ENCODE measurements around the gene BRD7. TPM values are rescaled to one million over a fixed set of nuclear protein-coding genes. Genes with fewer than 3 reads are reported as not detected.

The BRD7 gene
- total and polyA plus RNA-seq, 2 of the 4 experiments (the other 2 are of a cell fraction) = 24.8 to 29.9 TPM

DNA sequence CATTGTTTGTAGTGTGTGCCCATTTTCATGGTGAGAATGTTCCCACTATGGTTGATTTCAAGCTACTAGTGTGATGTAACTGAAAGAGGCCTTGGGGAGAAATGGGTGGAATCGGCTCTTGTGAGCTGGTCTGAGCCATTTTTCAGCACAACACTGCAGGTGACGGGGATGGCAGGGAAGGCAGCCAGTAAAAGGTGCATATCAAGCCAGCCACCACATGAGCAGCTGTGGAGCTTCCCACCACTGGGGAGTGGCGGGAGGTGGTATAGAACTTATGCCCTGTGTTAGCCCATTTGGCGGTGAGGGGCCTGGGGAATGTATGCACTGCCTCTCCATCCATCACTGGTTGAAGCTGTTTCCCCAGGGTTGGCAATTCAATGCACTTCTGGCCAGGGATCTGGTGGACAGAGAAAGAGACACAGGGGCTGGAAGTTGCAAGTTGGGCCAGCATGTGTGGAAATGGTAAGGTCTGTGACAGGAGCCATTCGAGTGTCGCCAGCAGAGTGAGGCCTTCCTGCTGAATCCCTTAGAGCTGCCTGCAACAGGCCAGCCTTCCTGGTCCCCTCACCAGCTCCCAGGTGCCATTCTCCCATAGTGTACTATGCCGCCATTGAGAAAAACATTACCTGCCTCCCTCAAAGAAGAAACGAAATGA lies 31.7 kb upstream of the BRD7 start:
- Histone ChIP-seq H3K9me3 (ENCODE audit: control insufficient read depth, insufficient read depth, low read length) (no peaks in the 10 kb centered on the region), H3K27me3 (ENCODE audit: control insufficient read depth, insufficient read depth, low read length) (no peaks in the 10 kb centered on the region; the same call in 1 of the 2 replicates), H3K4me1 (ENCODE audit: control insufficient read depth, insufficient read depth, low read length) (no peaks in the 10 kb centered on the region), H3K79me1 (ENCODE audit: low read depth in 1 of 2, low read length in 2 of 2) (no peaks in the 10 kb centered on the region), H2BK5ac (ENCODE audit: low read depth, low read length, poor library complexity, severe bottlenecking) (no peak overlapping the region), H2AK9ac (replicated peaks; ENCODE audit: low read depth, low read length, poor library complexity) (no peak overlapping the region), H2BK120ac (ENCODE audit: low read depth, low read length) (no peak overlapping the region), H4K91ac (ENCODE audit: insufficient read depth, low read depth, low read length) (no peak overlapping the region), H2AFZ (replicated peaks; ENCODE audit: low read length, poor library complexity) (no peak overlapping the region), H3K4ac (ENCODE audit: low read depth, low read length) (no peak overlapping the region), H4K20me1 (ENCODE audit: insufficient read depth, low read length) (no peaks in the 10 kb centered on the region), H3K9me1 (ENCODE audit: insufficient read depth, low read length) (no peaks in the 10 kb centered on the region), H3K14ac (replicated peaks; ENCODE audit: low read depth, low read length) (no peak overlapping the region), H3K36me3 (ENCODE audit: control insufficient read depth, insufficient read depth, low read length) (no peaks in the 10 kb centered on the region), H4K5ac (ENCODE audit: low read depth, low read length) (no peak overlapping the region), H3K4me2 (ENCODE audit: low read depth, low read length) (no peak overlapping the region), H2BK15ac (ENCODE audit: low read depth, low read length) (no peak overlapping the region), H3K4me3 (ENCODE audit: insufficient read depth, low read depth, low read length) (no peak overlapping the region), H3K56ac (ENCODE audit: extremely low read depth, insufficient read depth, low read length) (no peak overlapping the region), H4K8ac (ENCODE audit: low read depth in 2 of 2, low read length in 2 of 2) (no peak overlapping the region), H3K27ac (ENCODE audit: insufficient read depth, low read length) (no peak overlapping the region), H3K9ac (ENCODE audit: low read depth, low read length) (no peak overlapping the region), H3K23ac (ENCODE audit: low read depth, low read length) (no peak overlapping the region), H2AK5ac (ENCODE audit: low read depth, low read length) (no peak overlapping the region), H2BK20ac (ENCODE audit: low read depth, low read length) (no peak overlapping the region), H3K18ac (ENCODE audit: low read depth, low read length) (no peak overlapping the region)
- ChIA-PET POLR2A (ENCODE audit: unreplicated experiment) (no interaction called here), CTCF (no interaction called here)
- no TSS peak for BruUV-seq (replicated peaks)
- DNase-seq (no peak), ATAC-seq (ENCODE audit: low read depth) (no peak)
- 80% methylated on average over 2 of the region's 8 CpGs; no CpG with 5 or more reads in 1 of the 2 experiments for WGBS, 2 experiments (ENCODE audit: extremely low coverage in 2 of 2, insufficient read length in 1 of 2)
- intact Hi-C loops (cut with micrococcal nuclease) (no loop called here), dilution Hi-C loops (cut with HindIII; ENCODE audit: low sequenced_read_pairs, unreplicated experiment) (no loop called here), in situ Hi-C loops (cut with MboI; ENCODE audit: low sequenced_read_pairs) (no loop called here)
- TF ChIP-seq RFX5 (IDR thresholded peaks at IDR 0.05; ENCODE audit: low read depth, low read length) = no peak
- no peak for TF ChIP-seq MAFK (IDR thresholded peaks at IDR 0.05; ENCODE audit: low read depth, low read length)
- no peak for TF ChIP-seq POLR2A (IDR thresholded peaks at IDR 0.05; ENCODE audit: low read depth, low read length)
- TF ChIP-seq, protein P1, sequence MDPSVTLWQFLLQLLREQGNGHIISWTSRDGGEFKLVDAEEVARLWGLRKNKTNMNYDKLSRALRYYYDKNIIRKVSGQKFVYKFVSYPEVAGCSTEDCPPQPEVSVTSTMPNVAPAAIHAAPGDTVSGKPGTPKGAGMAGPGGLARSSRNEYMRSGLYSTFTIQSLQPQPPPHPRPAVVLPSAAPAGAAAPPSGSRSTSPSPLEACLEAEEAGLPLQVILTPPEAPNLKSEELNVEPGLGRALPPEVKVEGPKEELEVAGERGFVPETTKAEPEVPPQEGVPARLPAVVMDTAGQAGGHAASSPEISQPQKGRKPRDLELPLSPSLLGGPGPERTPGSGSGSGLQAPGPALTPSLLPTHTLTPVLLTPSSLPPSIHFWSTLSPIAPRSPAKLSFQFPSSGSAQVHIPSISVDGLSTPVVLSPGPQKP (IDR thresholded peaks at IDR 0.05; ENCODE audit: borderline replicate concordance, low read depth, low read length) = no peak
- no peak for TF ChIP-seq MAZ (IDR thresholded peaks at IDR 0.05; ENCODE audit: borderline replicate concordance, low read depth, low read length)

All from IMR-90 (cell line).